GM18511 (cell line): ENCODE data around the gene SAC3D1.
"Not testable (repeated sequence)": the region's sequence is repeated elsewhere in the genome, so short reads cannot be mapped to it uniquely, and the experiment has no call there.

Experiments
- ATAC-seq: cut with Tn5 transposase; IDR thresholded peaks from one replicate; pipeline ENCODE4 v1.9.1; 2021; ENCODE audit warnings: mild to moderate bottlenecking, moderate library complexity; ENCODE audit not compliant: unreplicated experiment

SAC3D1 gene

GRCh38 chr11:65040847-65041622, at the start of gene SAC3D1:
Gene SAC3D1, plus strand, starts transcription at chr11:65041210. Its CDS starts 83 bp downstream, at chr11:65041293.
- peak; percentile 90 for ATAC-seq

GRCh38 chr11:64994318-64994717, 46.7 kb upstream of the SAC3D1 start:
- ATAC-seq = no peak

GRCh38 chr11:64996327-64996709, 44.7 kb upstream of the SAC3D1 start:
- ATAC-seq = no peak

GRCh38 chr11:64996710-64997380, 44.2 kb upstream of the SAC3D1 start, which contains the start of gene BATF2:
Gene BATF2, minus strand, starts transcription at chr11:64996971. Its CDS starts 57 bp downstream, at chr11:64996914.
- ATAC-seq = no peak

- ATAC-seq = no peak
Measured at GRCh38 chr11:64998141-64998540, 42.9 kb upstream of the SAC3D1 start.

- ATAC-seq = no peak
Measured at GRCh38 chr11:64998690-64999431, 42.1 kb upstream of the SAC3D1 start.

GRCh38 chr11:64999478-64999877, 41.5 kb upstream of the SAC3D1 start:
- ATAC-seq = no peak

GRCh38 chr11:65002706-65003105, 38.3 kb upstream of the SAC3D1 start:
- ATAC-seq = no peak

GRCh38 chr11:65003282-65003681, 37.7 kb upstream of the SAC3D1 start:
- no peak for ATAC-seq

- not testable (repeated sequence) for ATAC-seq
Measured at GRCh38 chr11:65003968-65004367, 37.0 kb upstream of the SAC3D1 start.

- ATAC-seq = no peak
Measured at GRCh38 chr11:65008016-65008415, 33.0 kb upstream of the SAC3D1 start.

- no peak for ATAC-seq
Measured at GRCh38 chr11:65008873-65009272, 32.1 kb upstream of the SAC3D1 start.

- peak; percentile 81 for ATAC-seq
Measured at GRCh38 chr11:65013130-65013887, 27.7 kb upstream of the SAC3D1 start.

GRCh38 chr11:65013888-65014725, 26.9 kb upstream of the SAC3D1 start, which contains the start of gene ARL2:
Gene ARL2, plus strand, starts transcription at chr11:65014160. Its CDS starts 48 bp downstream, at chr11:65014208.
- peak; percentile 74 for ATAC-seq

- no peak for ATAC-seq
Measured at GRCh38 chr11:65014726-65015227, 26.2 kb upstream of the SAC3D1 start.

- no peak for ATAC-seq
Measured at GRCh38 chr11:65016705-65017104, 24.3 kb upstream of the SAC3D1 start.

GRCh38 chr11:65017937-65018336, 23.1 kb upstream of the SAC3D1 start:
- ATAC-seq = no peak

GRCh38 chr11:65019824-65020223, 21.2 kb upstream of the SAC3D1 start:
- no peak for ATAC-seq

- no peak for ATAC-seq
Measured at GRCh38 chr11:65021003-65021402, 20.0 kb upstream of the SAC3D1 start.

- no peak for ATAC-seq
Measured at GRCh38 chr11:65021509-65021908, 19.5 kb upstream of the SAC3D1 start.
